ENCODE measurements around the gene ACOXL. TPM values are rescaled to one million over a fixed set of nuclear protein-coding genes. Genes with fewer than 3 reads are reported as not detected.

The ACOXL gene
- total RNA-seq, 4 donors from 2014 or later, result 0.55 to 5.2 (median 1.1) TPM; not detected in 1

GRCh38 chr2:110984694-110985490 is 252.5 kb downstream of the ACOXL start:
- peaks cover 0 to 13% (median 0%) of the 10 kb centered on the region in 4 donors for H3K4me1 ChIP-seq
- no peaks in the 10 kb centered on the region for H3K27me3 ChIP-seq
- peak overlapping the region in 1 of 4 donors; percentile 15 for H3K27ac ChIP-seq
- TF ChIP-seq, protein P1, sequence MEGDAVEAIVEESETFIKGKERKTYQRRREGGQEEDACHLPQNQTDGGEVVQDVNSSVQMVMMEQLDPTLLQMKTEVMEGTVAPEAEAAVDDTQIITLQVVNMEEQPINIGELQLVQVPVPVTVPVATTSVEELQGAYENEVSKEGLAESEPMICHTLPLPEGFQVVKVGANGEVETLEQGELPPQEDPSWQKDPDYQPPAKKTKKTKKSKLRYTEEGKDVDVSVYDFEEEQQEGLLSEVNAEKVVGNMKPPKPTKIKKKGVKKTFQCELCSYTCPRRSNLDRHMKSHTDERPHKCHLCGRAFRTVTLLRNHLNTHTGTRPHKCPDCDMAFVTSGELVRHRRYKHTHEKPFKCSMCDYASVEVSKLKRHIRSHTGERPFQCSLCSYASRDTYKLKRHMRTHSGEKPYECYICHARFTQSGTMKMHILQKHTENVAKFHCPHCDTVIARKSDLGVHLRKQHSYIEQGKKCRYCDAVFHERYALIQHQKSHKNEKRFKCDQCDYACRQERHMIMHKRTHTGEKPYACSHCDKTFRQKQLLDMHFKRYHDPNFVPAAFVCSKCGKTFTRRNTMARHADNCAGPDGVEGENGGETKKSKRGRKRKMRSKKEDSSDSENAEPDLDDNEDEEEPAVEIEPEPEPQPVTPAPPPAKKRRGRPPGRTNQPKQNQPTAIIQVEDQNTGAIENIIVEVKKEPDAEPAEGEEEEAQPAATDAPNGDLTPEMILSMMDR (IDR thresholded peaks at IDR 0.05), result no peak
- TF ChIP-seq POLR2A (IDR thresholded peaks at IDR 0.05), result no peak
- in situ Hi-C loops (cut with MboI; ENCODE audit: low pct_ligation_motif_present in 1 of 4, low pct_unique_long_range_greater_than_20kb in 1 of 4, low sequenced_read_pairs in 3 of 4) (no loop called here), intact Hi-C loops (cut with DNase I; ENCODE audit: low total_unique reads) (no loop called here)
- H3K36me3 ChIP-seq, result no peaks in the 10 kb centered on the region
- WGBS, 2 donors (ENCODE audit: low coverage in 1 of 2), result 46 to 59% methylated on average over 5 to 8 of the region's 8 CpGs
- no peak for DNase-seq
- no peak overlapping the region for H3K4me3 ChIP-seq
- H3K9me3 ChIP-seq, result no peaks in the 10 kb centered on the region

- Histone ChIP-seq H3K4me3 (no peak overlapping the region), H3K27me3 (no peaks in the 10 kb centered on the region), H3K4me1 (peaks cover 0 to 15% (median 0%) of the 10 kb centered on the region in 4 donors), H3K27ac (no peak overlapping the region), H3K9me3 (no peaks in the 10 kb centered on the region), H3K36me3 (no peaks in the 10 kb centered on the region)
- WGBS, 2 donors (ENCODE audit: low coverage in 1 of 2), result 92 to 100% methylated on average over 2 of the region's 2 CpGs
- TF ChIP-seq EP300 (IDR thresholded peaks at IDR 0.05; ENCODE audit: low read depth) (no peak), POLR2AphosphoS5 (IDR thresholded peaks at IDR 0.05) (no peak)
- TF ChIP-seq, protein P1 (IDR thresholded peaks at IDR 0.05), result no peak
- in situ Hi-C loops (cut with MboI; ENCODE audit: low pct_ligation_motif_present in 1 of 4, low pct_unique_long_range_greater_than_20kb in 1 of 4, low sequenced_read_pairs in 3 of 4), result no loop called here
- DNase-seq, result no peak
- intact Hi-C loops (cut with DNase I; ENCODE audit: low total_unique reads), result no loop called here
Measured at GRCh38 chr2:110990440-110990839, 258.1 kb downstream of the ACOXL start.

- Histone ChIP-seq H3K9me3 (no peaks in the 10 kb centered on the region), H3K27ac (no peak overlapping the region), H3K4me1 (peaks cover 0 to 13% (median 0%) of the 10 kb centered on the region in 4 donors), H3K4me3 (no peak overlapping the region), H3K27me3 (no peaks in the 10 kb centered on the region), H3K36me3 (no peaks in the 10 kb centered on the region)
- in situ Hi-C loops (cut with MboI; ENCODE audit: low pct_ligation_motif_present in 1 of 4, low pct_unique_long_range_greater_than_20kb in 1 of 4, low sequenced_read_pairs in 3 of 4) (no loop called here), intact Hi-C loops (cut with DNase I; ENCODE audit: low total_unique reads) (no loop called here)
- WGBS, 2 donors (ENCODE audit: low coverage in 1 of 2), result 60 to 62% methylated on average over 2 to 5 of the region's 5 CpGs
- TF ChIP-seq, protein P1 (IDR thresholded peaks at IDR 0.05), result no peak
- TF ChIP-seq EP300 (IDR thresholded peaks at IDR 0.05; ENCODE audit: low read depth) (no peak), POLR2A (IDR thresholded peaks at IDR 0.05) (no peak), POLR2AphosphoS5 (IDR thresholded peaks at IDR 0.05) (no peak)
- no peak for DNase-seq
Measured at GRCh38 chr2:110991911-110992310, 259.5 kb downstream of the ACOXL start.

DNA sequence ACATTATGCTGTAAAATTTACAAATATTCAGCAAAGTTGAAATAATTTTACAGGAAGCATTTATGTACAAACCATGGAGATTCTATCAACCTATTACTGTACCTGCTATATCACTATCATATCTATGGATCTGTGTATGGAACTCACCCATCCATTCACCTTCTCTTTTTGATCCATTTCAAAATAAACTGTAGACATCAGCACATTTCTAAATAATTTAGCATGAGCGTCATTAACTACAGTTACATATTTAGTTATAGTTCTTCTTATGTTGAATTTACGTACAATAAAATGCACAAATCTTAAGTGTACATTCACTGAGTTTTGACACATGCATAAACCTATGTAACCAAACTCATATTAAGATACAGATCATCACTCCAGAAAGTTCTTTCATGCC is 260.5 kb downstream of the ACOXL start:
- in situ Hi-C loops (cut with MboI; ENCODE audit: low pct_ligation_motif_present in 1 of 4, low pct_unique_long_range_greater_than_20kb in 1 of 4, low sequenced_read_pairs in 3 of 4) (no loop called here), intact Hi-C loops (cut with DNase I; ENCODE audit: low total_unique reads) (no loop called here)
- no peak for DNase-seq
- Histone ChIP-seq H3K27ac (no peak overlapping the region), H3K36me3 (no peaks in the 10 kb centered on the region), H3K4me1 (peaks cover 0 to 19% (median 3%) of the 10 kb centered on the region in 4 donors), H3K27me3 (no peaks in the 10 kb centered on the region), H3K4me3 (no peak overlapping the region), H3K9me3 (no peaks in the 10 kb centered on the region)
- no peak for TF ChIP-seq EP300 (IDR thresholded peaks at IDR 0.05; ENCODE audit: low read depth)
- no peak for TF ChIP-seq POLR2AphosphoS5 (IDR thresholded peaks at IDR 0.05)
- no peak for TF ChIP-seq POLR2A (IDR thresholded peaks at IDR 0.05)
- TF ChIP-seq, protein P1 (IDR thresholded peaks at IDR 0.05), result no peak
- WGBS, 2 donors (ENCODE audit: low coverage in 1 of 2), result 95 to 96% methylated on average over 2 of the region's 2 CpGs

Measured in transverse colon (tissue), 4 donors.